ENCODE data around the gene PCDHA7.
"Not testable (repeated sequence)": the region's sequence is repeated elsewhere in the genome, so short reads cannot be mapped to it uniquely, and the experiment has no call there.

Gene PCDHA7

GRCh38 chr5:140862441-140863295 is 28.6 kb downstream of the PCDHA7 start:
- DNase-seq (ENCODE audit: low read depth) = no peak

GRCh38 chr5:140868721-140869554 is 34.9 kb downstream of the PCDHA7 start, which contains the start of gene PCDHA11:
PCDHA11 (plus strand) TSS chr5:140868957; CDS start chr5:140869104, 147 bp downstream.
- DNase-seq (ENCODE audit: low read depth) = no peak

GRCh38 chr5:140869555-140869886 is 35.5 kb downstream of the PCDHA7 start:
- no peak for DNase-seq (ENCODE audit: low read depth)

- DNase-seq (ENCODE audit: low read depth) = no peak
Observed at GRCh38 chr5:140870221-140871201, 36.4 kb downstream of the PCDHA7 start.

DNA sequence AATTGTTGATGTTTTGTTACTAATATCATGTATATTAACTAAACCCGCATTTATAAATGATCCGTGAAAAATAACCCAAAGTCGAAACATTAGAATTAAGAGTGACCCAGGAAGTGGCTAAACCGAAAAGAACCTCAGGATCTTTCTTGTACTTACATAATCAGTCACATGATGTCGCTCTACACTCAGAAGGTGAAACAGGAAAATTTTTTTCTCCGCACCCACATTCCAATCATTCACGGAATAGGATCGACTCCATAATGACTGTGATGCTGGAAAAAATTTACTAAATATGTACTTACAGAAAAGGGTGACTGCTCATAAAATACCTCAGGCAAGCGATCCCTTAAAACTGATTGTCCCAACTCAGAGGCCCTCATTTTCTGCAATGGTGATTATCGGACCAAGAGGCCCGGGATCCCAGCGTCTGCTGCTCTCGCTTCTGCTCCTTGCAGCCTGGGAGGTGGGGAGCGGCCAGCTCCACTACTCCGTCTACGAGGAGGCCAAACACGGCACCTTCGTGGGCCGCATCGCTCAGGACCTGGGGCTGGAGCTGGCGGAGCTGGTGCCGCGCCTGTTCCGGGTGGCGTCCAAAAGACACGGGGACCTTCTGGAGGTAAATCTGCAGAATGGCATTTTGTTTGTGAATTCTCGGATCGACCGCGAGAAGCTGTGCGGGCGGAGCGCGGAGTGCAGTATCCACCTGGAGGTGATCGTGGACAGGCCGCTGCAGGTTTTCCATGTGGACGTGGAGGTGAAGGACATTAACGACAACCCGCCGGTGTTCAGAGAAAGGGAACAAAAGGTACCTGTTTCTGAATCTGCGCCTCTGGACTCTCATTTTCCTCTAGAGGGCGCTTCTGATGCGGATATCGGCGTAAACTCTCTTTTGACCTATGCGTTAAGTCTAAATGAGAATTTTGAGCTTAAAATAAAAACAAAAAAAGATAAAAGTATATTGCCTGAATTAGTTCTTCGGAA is 41.3 kb downstream of the PCDHA7 start, which contains the start of gene PCDHA12:
TSS of gene PCDHA12 (plus strand) at position 224 of the 981 bp plus-strand sequence. CDS start at position 389, 165 bp downstream.
- DNase-seq (ENCODE audit: low read depth) = no peak

DNA sequence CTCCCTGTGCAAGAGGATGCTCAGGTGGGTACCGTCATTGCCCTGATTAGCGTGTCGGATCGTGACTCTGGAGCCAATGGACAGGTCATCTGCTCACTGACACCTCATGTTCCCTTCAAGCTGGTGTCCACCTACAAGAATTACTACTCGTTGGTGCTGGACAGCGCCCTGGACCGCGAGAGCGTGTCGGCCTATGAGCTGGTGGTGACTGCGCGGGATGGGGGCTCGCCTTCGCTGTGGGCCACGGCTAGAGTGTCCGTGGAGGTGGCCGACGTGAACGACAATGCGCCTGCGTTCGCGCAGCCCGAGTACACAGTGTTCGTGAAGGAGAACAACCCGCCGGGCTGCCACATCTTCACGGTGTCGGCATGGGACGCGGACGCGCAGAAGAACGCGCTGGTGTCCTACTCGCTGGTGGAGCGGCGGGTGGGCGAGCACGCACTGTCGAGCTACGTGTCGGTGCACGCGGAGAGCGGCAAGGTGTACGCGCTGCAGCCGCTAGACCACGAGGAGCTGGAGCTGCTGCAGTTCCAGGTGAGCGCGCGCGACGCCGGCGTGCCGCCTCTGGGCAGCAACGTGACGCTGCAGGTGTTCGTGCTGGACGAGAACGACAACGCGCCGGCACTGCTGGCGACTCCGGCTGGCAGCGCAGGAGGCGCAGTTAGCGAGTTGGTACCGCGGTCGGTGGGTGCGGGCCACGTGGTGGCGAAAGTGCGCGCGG is 42.6 kb downstream of the PCDHA7 start:
- not testable (repeated sequence) for DNase-seq (ENCODE audit: low read depth)

DNA sequence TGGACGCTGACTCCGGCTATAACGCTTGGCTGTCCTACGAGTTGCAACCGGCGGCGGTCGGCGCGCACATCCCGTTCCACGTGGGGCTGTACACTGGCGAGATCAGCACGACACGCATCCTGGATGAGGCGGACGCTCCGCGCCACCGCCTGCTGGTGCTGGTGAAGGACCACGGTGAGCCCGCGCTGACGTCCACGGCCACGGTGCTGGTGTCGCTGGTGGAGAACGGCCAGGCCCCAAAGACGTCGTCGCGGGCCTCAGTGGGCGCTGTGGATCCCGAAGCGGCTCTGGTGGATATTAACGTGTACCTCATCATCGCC is 43.2 kb downstream of the PCDHA7 start:
- DNase-seq (ENCODE audit: low read depth) = no peak

- no peak for DNase-seq (ENCODE audit: low read depth)
Observed at GRCh38 chr5:140881889-140882590, 48.0 kb downstream of the PCDHA7 start, which contains the start of gene PCDHA13. PCDHA13 (plus strand) TSS chr5:140882124; CDS start chr5:140882269, 145 bp downstream.

GRCh38 chr5:140882591-140882899 is 48.5 kb downstream of the PCDHA7 start:
- no peak for DNase-seq (ENCODE audit: low read depth)

DNA sequence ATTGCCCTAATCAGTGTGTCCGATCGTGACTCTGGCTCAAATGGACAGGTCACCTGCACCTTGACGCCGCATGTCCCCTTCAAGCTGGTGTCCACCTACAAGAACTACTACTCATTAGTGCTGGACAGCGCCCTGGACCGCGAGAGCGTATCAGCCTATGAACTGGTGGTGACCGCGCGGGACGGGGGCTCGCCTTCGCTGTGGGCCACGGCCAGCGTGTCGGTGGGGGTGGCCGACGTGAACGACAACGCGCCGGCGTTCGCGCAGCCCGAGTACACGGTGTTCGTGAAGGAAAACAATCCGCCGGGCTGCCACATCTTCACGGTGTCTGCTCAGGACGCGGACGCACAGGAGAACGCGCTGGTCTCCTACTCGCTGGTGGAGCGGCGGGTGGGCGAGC is 49.3 kb downstream of the PCDHA7 start:
- DNase-seq (ENCODE audit: low read depth) = no peak

GRCh38 chr5:140883927-140884697 is 50.0 kb downstream of the PCDHA7 start:
- no peak for DNase-seq (ENCODE audit: low read depth)

All from stromal cell of bone marrow (primary cell).